Suprapubic skin (tissue), 4 donors: ENCODE results near the gene LEKR1. TPM values are rescaled to one million over a fixed set of nuclear protein-coding genes. Genes with fewer than 3 reads are reported as not detected.

ENCODE experiments used
- DNase-seq, 2 donors: peaks; one replicate each; pipeline ENCODE4 v3.0.0-alpha.2; 2019; ENCODE audit warnings: low spot score in 2 of 2
- H3K27ac ChIP-seq: fragments of 200-600 bp; sonication (generic); one replicate; pipeline ENCODE4 v1.5.1; 2019
- H3K27me3 ChIP-seq: fragments of 200-600 bp; sonication (generic); one replicate; pipeline ENCODE4 v1.5.1; 2019
- H3K36me3 ChIP-seq: fragments of 200-600 bp; sonication (generic); one replicate; pipeline ENCODE4 v1.5.1; 2019
- H3K4me1 ChIP-seq: fragments of 200-600 bp; sonication (generic); one replicate; pipeline ENCODE4 v1.5.1; 2019
- H3K4me3 ChIP-seq: fragments of 200-600 bp; sonication (generic); one replicate; pipeline ENCODE4 v1.5.1; 2019; ENCODE audit warnings: mild to moderate bottlenecking
- H3K9me3 ChIP-seq: fragments of 200-600 bp; sonication (generic); one replicate; pipeline ENCODE4 v1.5.1; 2019
- EP300 ChIP-seq: sonication (generic); formaldehyde crosslinking; IDR thresholded peaks from one replicate; pipeline ENCODE4 v1.6.1; 2017; ENCODE audit warnings: antibody characterized with exemption
- POLR2A ChIP-seq, 2 donors: fragments of 450-650 bp; IDR thresholded peaks; one replicate each; pipeline ENCODE4 v1.6.1; 2017; ENCODE audit warnings: antibody characterized with exemption in 2 of 2, mild to moderate bottlenecking in 2 of 2, moderate library complexity in 2 of 2
- POLR2AphosphoS5 ChIP-seq, 3 donors: sonication (generic); formaldehyde crosslinking; IDR thresholded peaks; one replicate each; pipeline ENCODE4 v1.6.1; 2017; ENCODE audit warnings: antibody characterized with exemption in 3 of 3
- WGBS: methylation state at CpG from one replicate; pipeline ENCODE4 v1.1.5; 2018; 5-methylcytosine and 5-hydroxymethylcytosine counted together
- total RNA-seq, 4 donors: library from RNA; depleted of rRNA; stranded (reverse); fragments of >200 nt; gene quantifications; one replicate each; pipeline ENCODE4 v1.1.0, GENCODE V29; 2016
- TF ChIP-seq, protein P1 (sequence below), 2 donors: fragments of 200-600 bp in 1 of 2; fragments of 450-650 bp in 1 of 2; sonication (generic) in 1 of 2; IDR thresholded peaks; one replicate each; pipeline ENCODE4 v1.5.1; 2016 to 2019; ENCODE audit warnings: antibody characterized with exemption in 2 of 2, mild to moderate bottlenecking in 1 of 2, moderate library complexity in 1 of 2

The LEKR1 gene
- total RNA-seq, 4 donors from 2014 or later: 1.0 to 3.4 (median 1.5) TPM

DNA sequence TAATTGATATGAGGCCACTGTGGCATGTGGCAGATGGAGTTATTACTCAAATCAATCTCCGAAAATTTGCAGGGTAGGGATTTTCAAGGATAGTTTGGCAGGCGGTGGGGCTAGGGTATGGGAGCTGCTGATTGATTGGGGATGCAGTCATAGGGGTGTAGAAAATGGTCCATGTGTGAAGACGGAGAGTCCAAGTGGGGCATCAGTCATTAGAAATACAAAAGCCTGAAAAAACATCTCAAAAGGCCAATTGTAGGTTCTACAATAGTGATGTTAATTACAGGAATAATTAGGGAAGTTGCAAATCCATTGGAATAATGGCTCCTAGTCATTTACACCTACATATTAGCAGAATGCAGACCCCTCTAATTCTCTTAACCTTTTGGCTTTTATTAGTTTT, 4.9 kb downstream of the LEKR1 start:
- no peak overlapping the region for H3K27ac ChIP-seq
- no peaks in the 10 kb centered on the region for H3K36me3 ChIP-seq
- TF ChIP-seq, protein P1, sequence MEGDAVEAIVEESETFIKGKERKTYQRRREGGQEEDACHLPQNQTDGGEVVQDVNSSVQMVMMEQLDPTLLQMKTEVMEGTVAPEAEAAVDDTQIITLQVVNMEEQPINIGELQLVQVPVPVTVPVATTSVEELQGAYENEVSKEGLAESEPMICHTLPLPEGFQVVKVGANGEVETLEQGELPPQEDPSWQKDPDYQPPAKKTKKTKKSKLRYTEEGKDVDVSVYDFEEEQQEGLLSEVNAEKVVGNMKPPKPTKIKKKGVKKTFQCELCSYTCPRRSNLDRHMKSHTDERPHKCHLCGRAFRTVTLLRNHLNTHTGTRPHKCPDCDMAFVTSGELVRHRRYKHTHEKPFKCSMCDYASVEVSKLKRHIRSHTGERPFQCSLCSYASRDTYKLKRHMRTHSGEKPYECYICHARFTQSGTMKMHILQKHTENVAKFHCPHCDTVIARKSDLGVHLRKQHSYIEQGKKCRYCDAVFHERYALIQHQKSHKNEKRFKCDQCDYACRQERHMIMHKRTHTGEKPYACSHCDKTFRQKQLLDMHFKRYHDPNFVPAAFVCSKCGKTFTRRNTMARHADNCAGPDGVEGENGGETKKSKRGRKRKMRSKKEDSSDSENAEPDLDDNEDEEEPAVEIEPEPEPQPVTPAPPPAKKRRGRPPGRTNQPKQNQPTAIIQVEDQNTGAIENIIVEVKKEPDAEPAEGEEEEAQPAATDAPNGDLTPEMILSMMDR (IDR thresholded peaks at IDR 0.05): no peak
- TF ChIP-seq POLR2AphosphoS5 (IDR thresholded peaks at IDR 0.05): no peak
- TF ChIP-seq POLR2A (IDR thresholded peaks at IDR 0.05): no peak
- TF ChIP-seq EP300: no peak
- no peaks in the 10 kb centered on the region for H3K9me3 ChIP-seq
- H3K27me3 ChIP-seq: no peaks in the 10 kb centered on the region
- WGBS: 88% methylated on average over 3 of the region's 3 CpGs
- no peak overlapping the region for H3K4me3 ChIP-seq
- peaks cover 13% of the 10 kb centered on the region for H3K4me1 ChIP-seq
- no peak for DNase-seq

DNA sequence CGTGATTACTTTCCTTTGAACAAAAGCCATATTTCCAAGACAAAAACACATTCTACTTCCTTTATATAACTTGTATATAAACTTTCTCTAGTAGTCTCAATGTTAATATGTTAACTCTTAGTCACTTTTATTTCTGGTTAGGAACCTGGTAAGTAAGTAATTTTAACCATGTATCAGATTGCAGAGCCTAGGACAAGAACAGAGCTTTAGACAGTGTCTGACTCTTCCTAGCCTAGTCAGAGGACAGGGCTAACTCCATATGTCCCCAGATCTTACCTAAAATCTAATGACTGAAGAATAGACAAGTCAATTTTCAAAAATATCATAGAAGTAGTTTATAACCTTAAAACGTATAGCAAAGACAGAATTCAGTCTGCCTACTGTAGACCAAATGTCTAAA, 8.3 kb downstream of the LEKR1 start:
- H3K9me3 ChIP-seq: no peaks in the 10 kb centered on the region
- no peaks in the 10 kb centered on the region for H3K36me3 ChIP-seq
- no peak overlapping the region for H3K4me3 ChIP-seq
- TF ChIP-seq POLR2AphosphoS5 (IDR thresholded peaks at IDR 0.05): no peak
- no peak for TF ChIP-seq POLR2A (IDR thresholded peaks at IDR 0.05)
- TF ChIP-seq EP300: no peak
- TF ChIP-seq, protein P1 (IDR thresholded peaks at IDR 0.05): no peak
- 75% methylated on average over 2 of the region's 2 CpGs for WGBS
- DNase-seq: no peak
- no peak overlapping the region for H3K27ac ChIP-seq
- no peaks in the 10 kb centered on the region for H3K27me3 ChIP-seq
- no peaks in the 10 kb centered on the region for H3K4me1 ChIP-seq

GRCh38 chr3:156834962-156835535, 8.9 kb downstream of the LEKR1 start:
- no peaks in the 10 kb centered on the region for H3K4me1 ChIP-seq
- H3K27me3 ChIP-seq: no peaks in the 10 kb centered on the region
- TF ChIP-seq, protein P1 (IDR thresholded peaks at IDR 0.05): no peak
- TF ChIP-seq EP300 (no peak), POLR2AphosphoS5 (IDR thresholded peaks at IDR 0.05) (no peak), POLR2A (IDR thresholded peaks at IDR 0.05) (no peak)
- no peak overlapping the region for H3K27ac ChIP-seq
- no peak for DNase-seq
- 91% methylated on average over 5 of the region's 5 CpGs for WGBS
- no peaks in the 10 kb centered on the region for H3K9me3 ChIP-seq
- no peak overlapping the region for H3K4me3 ChIP-seq
- H3K36me3 ChIP-seq: no peaks in the 10 kb centered on the region

GRCh38 chr3:156836701-156837100, 10.5 kb downstream of the LEKR1 start:
- DNase-seq: no peak
- TF ChIP-seq EP300: no peak
- no peak for TF ChIP-seq POLR2A (IDR thresholded peaks at IDR 0.05)
- TF ChIP-seq POLR2AphosphoS5 (IDR thresholded peaks at IDR 0.05): no peak
- TF ChIP-seq, protein P1 (IDR thresholded peaks at IDR 0.05): no peak
- H3K9me3 ChIP-seq: no peaks in the 10 kb centered on the region
- no peaks in the 10 kb centered on the region for H3K36me3 ChIP-seq
- no peak overlapping the region for H3K4me3 ChIP-seq
- no peaks in the 10 kb centered on the region for H3K4me1 ChIP-seq
- H3K27ac ChIP-seq: no peak overlapping the region
- no peaks in the 10 kb centered on the region for H3K27me3 ChIP-seq

- WGBS: 66% methylated on average over 5 of the region's 5 CpGs
- no peaks in the 10 kb centered on the region for H3K36me3 ChIP-seq
- no peak overlapping the region for H3K27ac ChIP-seq
These were observed 11.0 kb downstream of the LEKR1 start for GRCh38 chr3:156837115-156837514.

More at GRCh38 chr3:156837115-156837514, 11.0 kb downstream of the LEKR1 start:
- H3K27me3 ChIP-seq: no peaks in the 10 kb centered on the region
- H3K9me3 ChIP-seq: no peaks in the 10 kb centered on the region
- no peaks in the 10 kb centered on the region for H3K4me1 ChIP-seq
- H3K4me3 ChIP-seq: no peak overlapping the region
- TF ChIP-seq, protein P1 (IDR thresholded peaks at IDR 0.05): no peak
- no peak for DNase-seq
